Chondrocyte (in vitro differentiated cells): ENCODE measurements around the gene CFAP126. TPM values are rescaled to one million over a fixed set of nuclear protein-coding genes. Genes with fewer than 3 reads are reported as not detected.

Experiments
- DNase-seq: peaks from one replicate; pipeline ENCODE4 v3.0.0; 2021; ENCODE audit warnings: mixed read lengths, low spot score
- H3K27ac Mint-ChIP-seq: one replicate; pipeline ENCODE4 v1.8.0; 2021; ENCODE audit warnings: mild to moderate bottlenecking, moderate library complexity, mixed read lengths; ENCODE audit not compliant: unreplicated experiment
- H3K27me3 Mint-ChIP-seq: 2 replicates; pipeline ENCODE4 v1.8.0; 2021; ENCODE audit warnings: low read depth, mixed read lengths
- H3K36me3 Mint-ChIP-seq: 2 replicates; pipeline ENCODE4 v1.8.0; 2021; ENCODE audit warnings: low read depth, mixed read lengths
- H3K4me1 Mint-ChIP-seq: 2 replicates; pipeline ENCODE4 v1.8.0; 2021; ENCODE audit warnings: low read depth, mild to moderate bottlenecking, mixed read lengths
- H3K4me3 Mint-ChIP-seq: one replicate; pipeline ENCODE4 v1.8.0; 2021; ENCODE audit warnings: mild to moderate bottlenecking, moderate library complexity, mixed read lengths; ENCODE audit not compliant: unreplicated experiment
- H3K9me3 Mint-ChIP-seq: 2 replicates; pipeline ENCODE4 v1.8.0; 2021; ENCODE audit warnings: low read depth, mixed read lengths
- CTCF ChIP-seq: fragments of 200-600 bp; sonication (generic); IDR thresholded peaks from 2 replicates; pipeline ENCODE4 v1.5.0; 2021; ENCODE audit warnings: antibody characterized with exemption, mild to moderate bottlenecking, moderate library complexity
- total RNA-seq: library from RNA; stranded (reverse); gene quantifications from 3 replicates; pipeline ENCODE4 v1.2.1, GENCODE V29; 2021

CFAP126 gene
- total RNA-seq, 1 donor from 2014 or later = not detected

DNA sequence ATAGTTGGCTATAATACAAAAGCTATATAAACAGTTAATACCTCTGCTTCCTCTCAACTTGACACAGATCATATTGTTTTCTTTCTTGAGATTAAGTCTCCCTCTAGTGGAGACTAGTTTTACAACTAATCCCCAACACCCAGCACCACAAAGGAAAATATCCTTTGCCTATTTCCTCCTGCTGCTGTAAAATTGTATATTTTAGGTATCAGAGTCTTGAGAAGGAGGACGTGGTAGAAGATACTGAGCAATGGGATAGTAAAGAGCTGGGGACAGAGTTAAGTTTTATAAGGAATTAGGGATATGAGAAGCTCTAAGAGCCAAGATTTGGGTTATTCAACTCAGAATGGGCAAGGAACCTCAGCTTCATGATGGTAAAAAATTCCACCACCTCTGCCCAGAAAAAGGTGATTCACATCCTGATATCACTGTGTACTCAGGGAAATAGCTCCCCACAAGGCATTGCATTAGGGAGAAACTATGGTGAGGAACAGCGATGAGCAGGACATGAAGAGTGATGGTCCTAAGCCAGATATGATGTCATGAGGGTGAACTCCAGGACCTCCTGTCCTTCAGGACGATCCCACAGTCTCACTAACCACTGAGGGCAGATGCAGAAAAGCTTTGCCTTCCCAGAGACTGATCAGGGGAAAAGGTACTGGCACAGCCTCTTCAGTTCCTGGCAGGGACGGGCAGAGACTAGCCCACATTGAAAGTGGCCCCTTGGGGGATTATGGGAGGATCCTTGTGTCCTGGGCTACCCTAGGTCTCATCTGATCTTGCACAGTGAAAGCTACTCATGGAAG, 14.7 kb upstream of the CFAP126 start:
- peaks cover 7% of the 10 kb centered on the region for H3K4me1 Mint-ChIP-seq
- H3K27me3 Mint-ChIP-seq = no peaks in the 10 kb centered on the region
- peak; percentile 88 for TF ChIP-seq CTCF
- H3K27ac Mint-ChIP-seq = no peak overlapping the region
- no peak overlapping the region for H3K4me3 Mint-ChIP-seq
- H3K36me3 Mint-ChIP-seq = no peaks in the 10 kb centered on the region
- H3K9me3 Mint-ChIP-seq = no peaks in the 10 kb centered on the region
- no peak for DNase-seq

DNA sequence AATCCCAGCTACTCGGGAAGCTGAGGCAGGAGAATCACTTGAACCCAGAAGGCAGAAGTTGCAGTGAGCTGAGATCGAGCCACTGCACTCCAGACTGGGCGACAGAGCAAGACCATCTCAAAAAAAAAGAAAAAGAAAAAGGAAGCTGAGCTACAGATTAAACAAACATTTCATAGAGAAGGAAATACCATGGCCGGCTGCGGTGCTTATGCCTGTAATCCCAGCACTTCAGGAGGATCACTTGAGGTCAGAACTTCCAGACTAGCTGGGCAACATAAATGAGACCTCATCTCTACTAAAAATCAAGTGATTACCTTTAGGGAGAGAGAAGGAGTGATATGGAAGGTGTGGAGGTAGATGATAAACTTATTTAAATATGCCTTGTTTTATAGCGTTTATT, 14.0 kb upstream of the CFAP126 start:
- Mint-ChIP-seq H3K9me3 (no peaks in the 10 kb centered on the region), H3K4me3 (no peak overlapping the region)

DNA sequence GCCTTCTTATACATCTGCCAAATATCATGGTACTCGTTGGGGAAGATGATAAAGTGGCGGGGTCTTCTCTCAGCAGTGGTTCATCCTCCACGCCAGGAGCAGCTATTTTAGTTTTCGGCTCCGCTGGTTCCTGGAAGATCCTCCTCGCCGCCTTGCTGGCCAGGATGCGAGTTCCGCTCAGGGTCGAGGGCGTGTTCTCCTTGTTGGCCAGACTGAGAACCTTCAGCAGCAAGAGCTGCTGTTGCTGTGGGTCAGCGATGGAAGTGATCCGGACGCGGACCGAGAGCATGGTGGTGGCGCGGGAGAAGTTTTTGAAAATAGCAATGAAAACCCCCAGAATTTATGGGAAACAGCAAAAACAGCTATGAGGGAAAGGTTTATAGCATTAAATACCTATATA, 11.4 kb upstream of the CFAP126 start:
- Mint-ChIP-seq H3K9me3 (no peaks in the 10 kb centered on the region), H3K4me1 (peaks cover 7% of the 10 kb centered on the region)

More for the DNA sequence above, 14.0 kb upstream of the CFAP126 start:
- no peaks in the 10 kb centered on the region for H3K36me3 Mint-ChIP-seq
- no peaks in the 10 kb centered on the region for H3K27me3 Mint-ChIP-seq
- no peak overlapping the region for H3K27ac Mint-ChIP-seq
- peaks cover 7% of the 10 kb centered on the region for H3K4me1 Mint-ChIP-seq
- no peak for DNase-seq
- no peak for TF ChIP-seq CTCF

GRCh38 chr1:161378014-161378413, 10.3 kb upstream of the CFAP126 start:
- H3K4me3 Mint-ChIP-seq = no peak overlapping the region
- H3K4me1 Mint-ChIP-seq = peaks cover 7% of the 10 kb centered on the region
- H3K36me3 Mint-ChIP-seq = no peaks in the 10 kb centered on the region
- H3K27me3 Mint-ChIP-seq = no peaks in the 10 kb centered on the region
- H3K9me3 Mint-ChIP-seq = no peaks in the 10 kb centered on the region
- no peak for DNase-seq
- no peak overlapping the region for H3K27ac Mint-ChIP-seq
- TF ChIP-seq CTCF = no peak

More for the DNA sequence above, 11.4 kb upstream of the CFAP126 start:
- no peaks in the 10 kb centered on the region for H3K27me3 Mint-ChIP-seq
- no peak for DNase-seq
- H3K27ac Mint-ChIP-seq = no peak overlapping the region
- H3K36me3 Mint-ChIP-seq = no peaks in the 10 kb centered on the region
- no peak for TF ChIP-seq CTCF
- peak overlapping the region; percentile 70 for H3K4me3 Mint-ChIP-seq

GRCh38 chr1:161374373-161374772, 6.7 kb upstream of the CFAP126 start:
- DNase-seq = no peak
- peak; percentile 73 for TF ChIP-seq CTCF
- H3K9me3 Mint-ChIP-seq = no peaks in the 10 kb centered on the region
- H3K27me3 Mint-ChIP-seq = no peaks in the 10 kb centered on the region
- no peak overlapping the region for H3K4me3 Mint-ChIP-seq
- no peaks in the 10 kb centered on the region for H3K36me3 Mint-ChIP-seq
- no peak overlapping the region for H3K27ac Mint-ChIP-seq
- no peaks in the 10 kb centered on the region for H3K4me1 Mint-ChIP-seq
